GM21423 (cell line): Measurements from ENCODE around the gene PLA2G4B.

Experiments
- ATAC-seq: cut with Tn5 transposase; IDR thresholded peaks from one replicate; pipeline ENCODE4 v1.9.1; 2021; ENCODE audit warnings: mild to moderate bottlenecking, moderate library complexity; ENCODE audit not compliant: unreplicated experiment

Gene PLA2G4B

GRCh38 chr15:41849861-41850260, 11.2 kb downstream of the PLA2G4B start:
- ATAC-seq: no peak

GRCh38 chr15:41850482-41851166, 12.0 kb downstream of the PLA2G4B start:
- ATAC-seq: no peak

DNA sequence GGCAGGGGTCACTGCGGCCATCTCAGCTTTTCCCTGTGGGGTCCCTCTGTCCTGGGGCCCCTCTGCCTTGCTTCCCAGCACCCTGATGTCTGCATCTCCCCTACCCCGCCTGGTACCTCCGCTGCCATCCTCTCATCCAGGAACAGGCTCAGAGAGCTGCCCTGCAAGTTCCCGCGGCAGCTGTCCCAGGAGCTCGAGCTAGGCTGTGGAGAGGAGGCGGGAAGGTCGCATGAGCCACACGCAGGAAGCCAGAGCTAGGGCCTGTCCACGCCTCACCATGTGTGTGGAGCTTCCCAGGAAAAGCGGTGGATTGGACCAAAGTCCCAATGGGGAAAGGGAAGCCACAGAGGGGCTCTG, 12.5 kb downstream of the PLA2G4B start:
- no peak for ATAC-seq

DNA sequence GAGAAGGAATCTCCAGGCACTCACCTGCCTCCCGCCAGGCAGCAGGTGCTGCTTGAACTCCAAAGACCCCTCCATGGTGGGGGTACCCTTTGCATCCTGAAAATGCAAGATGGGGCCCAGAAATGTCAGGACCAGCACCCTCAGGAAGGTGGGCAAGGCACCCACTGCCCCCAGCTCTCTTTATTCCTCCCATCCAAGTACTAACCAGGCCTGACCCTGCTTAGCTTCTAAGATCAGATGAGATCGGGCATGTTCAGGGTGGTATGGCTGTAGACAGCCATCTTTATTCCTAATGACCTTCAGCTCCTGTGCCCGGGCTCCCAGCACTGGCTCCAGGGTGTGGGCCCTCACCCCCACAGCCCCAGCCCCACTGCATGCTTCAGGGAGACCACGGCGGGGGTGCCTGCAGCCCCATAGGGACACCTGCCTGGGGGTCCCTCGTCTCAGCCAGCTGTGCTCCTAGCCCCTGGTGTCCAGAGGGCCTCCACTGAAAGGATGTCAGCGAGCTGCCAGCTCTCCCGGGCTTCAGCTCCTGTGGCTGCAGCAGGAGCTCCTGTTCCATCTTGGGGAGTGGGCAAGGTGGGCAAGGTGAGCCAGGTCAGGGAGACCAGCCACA, 13.2 kb downstream of the PLA2G4B start:
- ATAC-seq: no peak

- ATAC-seq: no peak
Measured at GRCh38 chr15:41852736-41853590, 14.3 kb downstream of the PLA2G4B start.

DNA sequence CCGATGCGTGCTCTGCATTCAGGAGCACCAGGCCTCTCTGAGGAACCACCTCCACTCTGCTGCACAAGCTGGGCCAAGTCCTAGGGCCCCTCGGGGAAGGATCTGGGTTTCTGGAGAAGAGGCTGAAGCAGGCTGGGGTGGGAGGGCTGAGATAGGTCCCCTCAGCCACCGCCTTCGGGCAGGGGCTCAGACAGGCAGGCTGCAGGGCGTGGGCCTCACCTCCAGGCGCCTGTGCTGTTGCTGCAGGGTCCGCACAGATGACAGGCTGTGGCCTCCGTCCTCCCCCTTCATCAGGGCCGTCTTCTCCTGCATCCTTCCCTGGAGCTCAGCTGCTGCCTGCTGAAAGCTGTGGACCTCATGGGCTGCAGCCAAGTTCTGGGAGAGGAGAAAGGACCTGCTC, 15.2 kb downstream of the PLA2G4B start:
- no peak for ATAC-seq

GRCh38 chr15:41854443-41854842, 15.8 kb downstream of the PLA2G4B start:
- ATAC-seq: no peak

GRCh38 chr15:41855261-41855961, 16.8 kb downstream of the PLA2G4B start:
- ATAC-seq: no peak

DNA sequence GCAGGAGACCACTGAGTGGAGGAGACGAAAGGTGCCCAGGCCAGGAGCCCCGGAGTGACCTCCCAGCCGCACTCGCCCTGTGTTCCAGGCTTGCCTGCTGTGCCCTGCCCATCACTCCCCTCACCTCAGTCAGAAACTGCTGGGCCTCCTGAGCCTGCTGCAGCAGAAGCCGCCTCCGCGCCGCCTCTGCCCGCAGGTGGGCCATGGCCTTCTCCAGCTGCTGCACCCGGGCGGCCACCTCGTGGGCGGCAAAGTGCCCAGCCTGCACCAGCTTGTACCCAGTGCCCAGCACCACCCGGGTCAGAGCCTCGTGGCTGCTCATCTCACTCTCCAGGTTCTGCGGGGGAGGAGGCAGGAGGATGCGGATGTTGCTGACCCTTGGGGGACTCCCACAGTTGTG, 17.6 kb downstream of the PLA2G4B start:
- no peak for ATAC-seq

- no peak for ATAC-seq
Measured at GRCh38 chr15:41856716-41857115, 18.1 kb downstream of the PLA2G4B start.

DNA sequence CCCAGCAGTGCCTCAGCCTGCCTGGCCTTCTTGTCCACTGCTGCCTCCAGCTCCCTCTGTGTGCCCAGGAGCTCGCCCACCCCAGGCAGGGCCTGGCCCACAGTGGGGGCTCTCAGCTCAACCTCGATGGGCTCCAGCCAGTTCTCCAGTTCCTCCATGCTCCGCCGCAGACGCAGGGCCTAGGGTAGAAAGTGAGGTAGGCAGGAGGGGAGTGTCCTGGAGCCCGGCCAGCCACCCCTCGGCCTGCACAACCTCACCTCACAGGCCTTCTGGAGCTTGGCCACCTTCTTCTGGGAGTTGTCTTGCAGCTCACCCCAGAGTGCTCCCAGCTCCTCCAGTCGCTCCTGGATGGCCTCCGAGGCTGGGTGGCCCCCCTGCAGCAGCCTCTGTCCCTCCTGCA, 18.7 kb downstream of the PLA2G4B start:
- no peak for ATAC-seq

DNA sequence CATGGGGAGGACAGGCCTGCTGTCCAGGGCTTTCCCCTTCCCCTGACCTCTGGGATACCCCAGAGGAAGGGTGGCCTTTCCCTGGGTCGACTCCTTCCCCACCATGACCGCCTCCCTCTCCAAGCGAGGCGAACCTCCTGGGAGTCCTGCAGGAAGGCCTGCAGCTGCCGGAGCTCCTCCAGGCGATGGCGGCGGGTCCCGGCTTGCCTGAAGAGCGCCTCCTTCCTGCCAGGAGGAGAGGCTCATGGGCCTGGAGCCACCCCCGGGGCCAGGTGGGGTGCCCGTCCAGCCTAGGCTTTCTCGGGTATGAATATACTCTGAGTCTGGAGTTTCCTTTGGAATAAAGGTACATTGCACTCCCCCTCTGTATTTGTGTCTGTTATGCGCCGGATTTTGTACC, 20.1 kb downstream of the PLA2G4B start:
- ATAC-seq: no peak

DNA sequence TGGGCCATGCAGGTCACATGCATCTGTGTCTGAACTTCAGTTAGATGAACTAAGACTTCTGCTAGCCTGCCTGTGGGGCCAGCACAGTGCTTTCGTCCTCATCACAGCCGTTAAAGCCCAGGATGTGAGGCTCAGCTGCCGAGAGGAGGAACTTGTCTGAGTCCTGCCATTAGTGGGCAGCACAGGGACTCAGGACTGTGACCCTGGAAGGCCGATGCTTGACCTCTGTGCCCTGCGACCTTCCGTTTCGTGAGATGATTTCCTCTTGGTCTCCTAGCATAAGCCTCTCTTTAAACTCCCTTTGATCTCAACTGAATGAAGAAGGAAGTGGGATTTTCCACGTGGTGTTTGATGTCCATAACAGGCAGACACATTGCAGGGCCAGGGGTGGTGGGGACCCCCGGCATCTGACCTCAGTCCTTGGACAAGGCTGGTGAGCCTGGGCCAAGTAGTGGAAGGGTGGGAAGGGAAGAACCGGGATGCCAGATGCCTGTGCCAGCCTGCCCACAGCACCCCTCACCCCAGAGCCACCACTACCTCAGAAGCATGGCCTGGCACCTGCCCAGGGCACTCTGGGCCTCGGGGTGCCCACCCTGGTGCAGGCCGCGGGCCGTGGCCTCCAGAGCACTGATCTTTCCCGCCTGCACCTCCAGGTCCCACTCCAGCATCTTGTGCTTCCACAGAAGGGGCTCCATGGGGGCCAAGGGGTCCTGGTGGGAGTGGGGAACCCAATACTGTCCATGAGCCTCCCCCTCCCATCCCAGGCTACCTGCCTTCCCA, 21.6 kb downstream of the PLA2G4B start:
- no peak for ATAC-seq

- no peak for ATAC-seq
Measured at GRCh38 chr15:41861736-41862356, 23.2 kb downstream of the PLA2G4B start.

- ATAC-seq: no peak
Measured at GRCh38 chr15:41862515-41863116, 24.0 kb downstream of the PLA2G4B start.

DNA sequence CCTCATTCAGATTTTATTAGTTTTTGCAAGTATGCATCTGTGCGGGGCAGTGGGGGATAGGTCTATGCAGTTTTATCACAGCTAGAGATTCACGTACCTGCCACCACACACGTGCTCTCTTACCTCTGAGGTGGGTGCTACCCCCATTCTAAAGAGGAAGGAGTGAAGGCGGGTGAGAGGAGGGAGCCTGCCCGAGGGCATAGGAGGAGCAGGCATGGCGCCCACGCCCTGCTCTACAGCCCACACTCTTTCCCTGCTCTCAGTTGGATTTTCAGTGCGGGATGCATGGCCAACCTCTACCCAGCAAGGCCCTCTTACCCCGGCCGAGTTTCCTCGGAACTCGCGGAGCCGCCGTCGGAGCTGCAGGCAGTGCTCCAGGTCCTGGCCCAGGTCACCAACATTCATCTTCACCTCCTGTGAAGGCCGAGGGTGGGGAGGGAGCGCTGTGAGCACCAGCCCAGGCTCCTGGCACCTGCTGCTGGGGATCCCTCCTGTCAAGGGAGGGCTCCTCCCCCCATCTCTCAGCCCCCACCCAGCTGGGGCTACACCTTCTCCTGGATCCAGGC, 26.9 kb downstream of the PLA2G4B start:
- no peak for ATAC-seq

DNA sequence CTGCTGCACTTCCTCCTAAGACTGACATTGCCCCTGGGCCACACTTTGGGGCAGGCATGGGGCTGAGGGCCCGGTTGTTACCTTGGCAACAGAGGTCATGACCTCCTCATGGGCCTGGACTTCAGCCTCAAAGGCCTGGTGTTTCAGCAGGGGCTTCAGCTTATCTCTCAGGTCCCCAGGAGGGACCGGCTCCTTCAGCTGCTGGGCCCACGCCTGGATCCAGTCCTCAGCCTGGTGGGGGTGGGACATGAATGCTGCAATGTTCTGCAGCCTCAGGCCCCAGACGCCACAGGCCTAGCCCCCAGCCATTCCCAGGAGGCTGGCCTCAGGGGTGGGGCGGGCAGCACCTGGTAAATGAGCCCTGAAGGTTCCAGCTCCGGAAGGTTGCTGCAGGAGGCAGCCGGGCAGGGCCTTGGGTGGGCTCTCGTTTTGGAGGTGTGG, 27.6 kb downstream of the PLA2G4B start:
- ATAC-seq: no peak

DNA sequence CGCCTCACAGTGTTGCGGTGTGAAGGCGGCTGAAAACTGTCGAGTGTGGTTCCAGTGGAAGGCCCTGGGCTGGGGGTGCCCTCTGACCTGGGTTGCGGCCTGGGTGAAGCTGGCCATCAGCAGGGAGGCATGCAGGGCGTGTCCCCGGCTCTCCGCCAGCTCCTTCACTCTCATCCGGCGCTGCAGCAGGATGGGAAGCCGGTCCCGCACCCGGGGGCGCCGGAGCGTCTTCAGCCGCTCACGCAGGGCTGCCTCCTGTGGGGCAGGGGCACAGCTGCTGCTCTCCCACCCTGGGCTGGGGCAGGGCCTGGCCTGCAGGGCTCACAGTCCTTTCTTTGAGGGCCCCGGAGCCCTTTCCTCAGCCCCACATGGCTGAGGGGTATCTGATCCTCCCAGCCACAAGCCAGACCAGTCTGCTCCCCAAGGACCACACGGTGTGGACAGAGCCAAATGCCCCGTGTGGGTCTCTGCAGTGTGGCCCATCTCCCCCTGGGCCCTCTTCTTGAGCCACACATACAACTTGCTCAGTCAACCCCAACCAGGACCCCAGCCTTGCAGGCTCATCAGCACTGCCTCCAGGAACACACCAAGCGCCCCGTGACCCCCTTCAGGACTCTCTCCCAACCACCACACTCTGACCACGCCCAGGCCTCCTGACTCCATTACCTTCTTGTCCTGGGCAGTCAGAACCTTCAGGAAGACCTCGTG, 28.4 kb downstream of the PLA2G4B start:
- ATAC-seq: no peak

DNA sequence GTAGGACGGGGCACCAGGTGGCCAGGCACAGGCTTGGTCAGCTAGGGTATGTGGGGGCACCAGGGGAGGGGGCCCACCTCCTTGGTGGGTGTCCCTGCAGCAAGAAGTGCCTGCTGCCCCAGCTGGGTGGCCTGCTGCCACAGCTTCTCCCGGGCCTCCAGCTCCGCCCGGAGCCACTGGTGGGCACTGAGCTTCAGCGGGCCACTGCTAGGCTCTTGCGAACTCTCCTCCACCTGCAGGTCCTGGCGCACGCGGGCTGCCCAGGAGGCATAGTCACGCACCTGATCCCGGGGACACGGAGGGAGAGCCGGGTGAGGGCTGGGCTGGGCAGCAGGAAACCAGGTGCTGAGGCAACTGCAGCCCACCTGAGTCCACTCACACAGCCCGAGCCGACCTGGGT, 29.7 kb downstream of the PLA2G4B start:
- ATAC-seq: no peak
